ENCODE data around the gene SFPQ.

Gene SFPQ

GRCh38 chr1:35173909-35174540 is 18.9 kb downstream of the SFPQ start:
- Histone ChIP-seq H3K27ac (ENCODE audit: low read depth, low read length, poor library complexity, severe bottlenecking) (no peak overlapping the region), H3K9me2 (ENCODE audit: low read depth, low read length) (no peaks in the 10 kb centered on the region), H3K9ac (ENCODE audit: low read length) (no peak overlapping the region), H2AFZ (ENCODE audit: low read length) (no peak overlapping the region), H3K27me3 (ENCODE audit: insufficient read depth, low read length) (no peaks in the 10 kb centered on the region), H3K79me2 (ENCODE audit: insufficient read depth, low read length) (no peaks in the 10 kb centered on the region), H3K4me2 (ENCODE audit: low read length) (no peak overlapping the region), H3K4me3 (ENCODE audit: low read depth, low read length, poor library complexity, severe bottlenecking) (no peak overlapping the region), H4K20me1 (ENCODE audit: insufficient read depth, low read length) (no peaks in the 10 kb centered on the region), H3K9me3 (ENCODE audit: low read length) (no peaks in the 10 kb centered on the region), H3F3A (ENCODE audit: insufficient read depth, low read length) (peaks cover 42% of the 10 kb centered on the region), H3K36me3 (ENCODE audit: insufficient read depth, low read length) (peaks cover 43% of the 10 kb centered on the region), H3K4me1 (ENCODE audit: insufficient read depth, low read length, severe bottlenecking) (no peaks in the 10 kb centered on the region)
- TF ChIP-seq EZH2 (IDR thresholded peaks at IDR 0.05; ENCODE audit: borderline replicate concordance, low read length) (no peak), CTCF (IDR thresholded peaks at IDR 0.05; ENCODE audit: low read length) (no peak)

- no peak overlapping the region for H3K27ac ChIP-seq (ENCODE audit: low read depth, low read length, poor library complexity, severe bottlenecking)
- H3K36me3 ChIP-seq (ENCODE audit: insufficient read depth, low read length): peaks cover 38% of the 10 kb centered on the region
- H3F3A ChIP-seq (ENCODE audit: insufficient read depth, low read length): peaks cover 38% of the 10 kb centered on the region
- H3K9ac ChIP-seq (ENCODE audit: low read length): no peak overlapping the region
- no peaks in the 10 kb centered on the region for H3K79me2 ChIP-seq (ENCODE audit: insufficient read depth, low read length)
- H3K9me3 ChIP-seq (ENCODE audit: low read length): no peaks in the 10 kb centered on the region
- no peaks in the 10 kb centered on the region for H4K20me1 ChIP-seq (ENCODE audit: insufficient read depth, low read length)
- H3K4me2 ChIP-seq (ENCODE audit: low read length): no peak overlapping the region
- H3K4me1 ChIP-seq (ENCODE audit: insufficient read depth, low read length, severe bottlenecking): no peaks in the 10 kb centered on the region
- H3K4me3 ChIP-seq (ENCODE audit: low read depth, low read length, poor library complexity, severe bottlenecking): no peak overlapping the region
- no peak for TF ChIP-seq CTCF (IDR thresholded peaks at IDR 0.05; ENCODE audit: low read length)
- no peak for TF ChIP-seq EZH2 (IDR thresholded peaks at IDR 0.05; ENCODE audit: borderline replicate concordance, low read length)
- H3K27me3 ChIP-seq (ENCODE audit: insufficient read depth, low read length): no peaks in the 10 kb centered on the region
- no peak overlapping the region for H2AFZ ChIP-seq (ENCODE audit: low read length)
- no peaks in the 10 kb centered on the region for H3K9me2 ChIP-seq (ENCODE audit: low read depth, low read length)
Observed at GRCh38 chr1:35173491-35173890, 19.5 kb downstream of the SFPQ start.

GRCh38 chr1:35172022-35172421 is 20.9 kb downstream of the SFPQ start:
- Histone ChIP-seq H3K9me2 (ENCODE audit: low read depth, low read length) (no peaks in the 10 kb centered on the region), H3K4me1 (ENCODE audit: insufficient read depth, low read length, severe bottlenecking) (no peaks in the 10 kb centered on the region), H3K4me2 (ENCODE audit: low read length) (no peak overlapping the region)

More at GRCh38 chr1:35172022-35172421, 20.9 kb downstream of the SFPQ start:
- no peak for TF ChIP-seq CTCF (IDR thresholded peaks at IDR 0.05; ENCODE audit: low read length)
- TF ChIP-seq EZH2 (IDR thresholded peaks at IDR 0.05; ENCODE audit: borderline replicate concordance, low read length): no peak
- H3K9ac ChIP-seq (ENCODE audit: low read length): no peak overlapping the region
- H3F3A ChIP-seq (ENCODE audit: insufficient read depth, low read length): peaks cover 31% of the 10 kb centered on the region
- no peak overlapping the region for H2AFZ ChIP-seq (ENCODE audit: low read length)
- H3K79me2 ChIP-seq (ENCODE audit: insufficient read depth, low read length): no peaks in the 10 kb centered on the region
- H3K9me3 ChIP-seq (ENCODE audit: low read length): no peaks in the 10 kb centered on the region
- no peaks in the 10 kb centered on the region for H3K27me3 ChIP-seq (ENCODE audit: insufficient read depth, low read length)
- peaks cover 23% of the 10 kb centered on the region for H3K36me3 ChIP-seq (ENCODE audit: insufficient read depth, low read length)
- no peaks in the 10 kb centered on the region for H4K20me1 ChIP-seq (ENCODE audit: insufficient read depth, low read length)
- H3K27ac ChIP-seq (ENCODE audit: low read depth, low read length, poor library complexity, severe bottlenecking): no peak overlapping the region
- H3K4me3 ChIP-seq (ENCODE audit: low read depth, low read length, poor library complexity, severe bottlenecking): no peak overlapping the region
